Adrenal gland (tissue), 5 donors: ENCODE results near the gene PRKCH.

Experiments used
- CTCF ChIP-seq, 6 experiments: fragments of 450-650 bp in 4 of 6; fragments of 200-600 bp in 2 of 6; sonication (generic) in 1 of 6; IDR thresholded peaks; 1 replicate in 5 of 6; 2 replicates in 1 of 6; pipeline versions ENCODE4 v1.5.1 to v1.8.0; 2016 to 2021; ENCODE audit warnings: antibody characterized with exemption in 6 of 6, mild to moderate bottlenecking in 2 of 6, moderate library complexity in 1 of 6
- POLR2A ChIP-seq, 2 donors: fragments of 450-650 bp; IDR thresholded peaks; one replicate each; pipeline ENCODE4 v1.6.1; 2017; ENCODE audit warnings: antibody characterized with exemption in 2 of 2, mild to moderate bottlenecking in 2 of 2, moderate library complexity in 1 of 2
- donor health status: DM: no; HTN: no; CAD: no.

- TF ChIP-seq CTCF (IDR thresholded peaks at IDR 0.05), result no peak
- TF ChIP-seq POLR2A (IDR thresholded peaks at IDR 0.05), result no peak
These were observed 56.4 kb downstream of the PRKCH start for GRCh38 chr14:61377749-61378148.
